Activated naive CD8-positive, alpha-beta T cell (primary cell): ENCODE data around the gene MARVELD1.
"Not testable (repeated sequence)": the region's sequence is repeated elsewhere in the genome, so short reads cannot be mapped to it uniquely, and the experiment has no call there.

ENCODE experiments used
- H3K27ac Mint-ChIP-seq: one replicate; pipeline ENCODE4 v1.8.0; 2021; ENCODE audit warnings: mixed read lengths
- H3K27me3 Mint-ChIP-seq: one replicate; pipeline ENCODE4 v1.8.0; 2021; ENCODE audit warnings: mixed read lengths
- H3K36me3 Mint-ChIP-seq: one replicate; pipeline ENCODE4 v1.8.0; 2021; ENCODE audit warnings: mixed read lengths
- H3K4me1 Mint-ChIP-seq: one replicate; pipeline ENCODE4 v1.8.0; 2021; ENCODE audit warnings: low read depth, mixed read lengths
- H3K4me3 Mint-ChIP-seq: one replicate; pipeline ENCODE4 v1.8.0; 2021; ENCODE audit warnings: mild to moderate bottlenecking, mixed read lengths
- H3K9me3 Mint-ChIP-seq: one replicate; pipeline ENCODE4 v1.8.0; 2021; ENCODE audit warnings: low read depth, mixed read lengths

Gene MARVELD1

DNA sequence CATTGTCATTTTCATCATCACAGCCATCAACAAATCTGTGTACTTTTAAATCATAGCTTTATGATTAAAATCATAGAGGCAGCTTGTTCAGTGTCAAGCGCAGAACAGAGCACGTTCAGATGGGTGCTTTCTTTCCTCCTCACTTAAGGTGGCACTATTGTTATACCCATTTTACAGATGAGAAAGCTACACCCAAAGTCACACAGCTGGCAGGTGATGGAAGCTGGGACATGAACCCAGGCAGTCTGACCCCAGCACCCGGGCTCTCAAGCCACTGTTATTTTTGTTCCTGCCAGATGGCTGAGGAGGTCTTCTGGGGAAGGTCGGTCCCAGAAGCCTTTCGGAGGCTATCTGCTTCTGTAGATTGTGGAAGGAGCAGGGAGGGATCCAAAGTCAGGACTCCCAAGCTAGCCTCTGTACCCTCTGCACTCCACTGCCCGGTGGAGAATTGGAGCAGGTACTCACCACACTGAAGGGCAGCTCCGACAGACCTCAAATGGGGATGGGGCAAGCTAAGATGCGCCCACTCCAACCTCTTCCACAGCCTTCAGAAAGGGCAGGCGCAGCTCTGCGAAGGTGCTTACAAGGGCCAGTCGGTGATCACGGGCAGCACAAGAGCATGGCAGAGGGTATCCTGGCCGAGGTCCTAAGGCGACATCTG is 27.1 kb upstream of the MARVELD1 start:
- peaks cover 23% of the 10 kb centered on the region for H3K4me1 Mint-ChIP-seq
- no peaks in the 10 kb centered on the region for H3K9me3 Mint-ChIP-seq
- no peak overlapping the region for H3K27ac Mint-ChIP-seq
- H3K27me3 Mint-ChIP-seq: no peaks in the 10 kb centered on the region
- peak overlapping the region; percentile 82 for H3K4me3 Mint-ChIP-seq
- H3K36me3 Mint-ChIP-seq: no peaks in the 10 kb centered on the region

DNA sequence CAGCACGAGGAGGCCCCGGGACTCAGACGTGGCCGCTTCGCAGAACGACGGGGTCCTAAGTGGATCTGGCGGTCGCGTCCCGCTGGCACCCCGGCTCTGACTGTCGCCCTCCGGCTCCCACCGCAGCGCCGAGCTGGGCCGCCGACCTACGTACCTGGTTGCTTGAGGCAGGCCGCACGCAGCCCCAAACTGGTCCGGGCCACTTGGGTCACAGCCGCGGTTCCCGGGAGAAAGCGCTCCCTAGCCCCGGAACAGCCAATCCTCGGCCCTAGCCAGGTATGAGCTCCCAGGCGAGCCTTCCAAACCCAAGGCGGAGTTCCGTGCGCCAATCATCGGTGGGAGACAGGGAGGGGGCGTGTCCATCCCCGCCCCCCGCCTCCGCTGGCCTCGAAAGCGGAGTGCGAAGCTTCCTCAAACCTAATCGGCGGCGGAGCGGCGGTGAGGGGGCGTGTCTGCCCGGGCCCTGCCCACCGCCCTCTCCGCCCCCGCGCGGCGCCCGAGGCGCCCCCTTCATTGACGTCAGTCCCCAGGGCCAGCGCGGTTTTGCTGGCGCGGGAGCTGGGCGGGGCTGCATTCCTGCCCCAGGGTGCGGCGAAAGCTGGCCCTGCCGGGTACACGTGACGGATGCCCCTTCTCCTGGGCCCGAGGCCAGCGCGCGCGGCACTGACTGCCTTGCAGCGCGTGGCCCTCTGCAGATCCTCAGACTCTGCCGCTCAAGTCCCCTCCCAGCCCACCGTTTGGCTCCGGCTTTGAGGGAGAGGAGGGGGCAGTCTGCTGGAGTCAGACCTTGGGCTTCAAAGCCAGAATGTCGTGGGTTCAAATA is 26.4 kb upstream of the MARVELD1 start, which contains the start of gene AVPI1:
Gene AVPI1 (minus strand): TSS at position 280 of the 823 bp plus-strand sequence. CDS start 7,336 bp downstream, outside the sequence.
- Mint-ChIP-seq H3K4me3 (peak within 1 kb of the TSS; percentile 82), H3K27me3 (no peaks in the 10 kb centered on the region)

DNA sequence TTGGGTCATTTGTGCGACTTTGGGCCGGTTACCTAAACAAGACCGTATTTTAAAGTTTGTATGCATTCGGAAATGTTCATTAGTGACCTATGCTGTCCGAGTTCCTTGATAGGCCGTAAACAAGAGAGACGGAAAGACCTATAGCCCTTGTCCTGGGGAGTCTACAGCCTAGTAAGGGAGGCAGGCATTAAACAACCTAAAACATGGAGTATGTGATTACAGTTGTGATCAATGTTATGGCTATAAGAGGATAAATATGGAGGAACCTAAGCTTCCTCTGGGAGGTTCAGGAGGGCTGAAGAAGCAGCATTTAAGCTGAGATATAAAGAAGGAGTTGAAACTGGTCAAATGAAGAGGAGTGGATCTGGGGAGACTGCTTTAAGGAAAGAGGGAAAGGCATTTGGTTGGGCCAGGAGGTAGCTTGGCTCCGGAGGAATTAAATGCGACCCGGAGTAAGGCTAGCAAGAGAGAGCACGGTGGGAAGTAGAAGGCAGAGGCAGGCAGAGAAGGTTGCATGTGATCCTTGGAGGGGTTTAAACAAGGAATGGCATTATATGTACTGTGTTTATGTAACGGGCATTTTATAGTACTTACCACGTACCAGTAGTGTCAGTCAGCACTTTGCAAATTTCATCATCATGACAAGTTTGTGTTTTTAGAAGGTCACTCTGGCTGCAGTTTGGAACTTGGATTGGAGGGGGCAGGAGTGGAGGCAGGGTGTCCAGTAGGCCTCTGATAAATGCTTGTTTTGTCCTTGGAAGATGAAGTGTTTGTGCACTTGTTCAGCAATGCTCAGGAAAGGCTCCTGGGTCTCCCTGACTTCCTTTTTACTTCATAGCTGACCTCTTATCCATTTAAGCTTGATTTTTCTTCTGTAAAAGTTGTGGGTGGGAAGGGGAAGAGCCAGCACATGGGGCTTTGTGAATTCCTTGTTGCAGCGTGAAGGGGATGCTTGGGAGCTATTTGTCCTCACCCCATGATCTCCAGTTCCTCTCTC is 25.4 kb upstream of the MARVELD1 start:
- Mint-ChIP-seq H3K4me3 (peak overlapping the region; percentile 70), H3K36me3 (no peaks in the 10 kb centered on the region), H3K27ac (peak overlapping the region; percentile 58), H3K4me1 (peaks cover 21% of the 10 kb centered on the region), H3K27me3 (no peaks in the 10 kb centered on the region), H3K9me3 (no peaks in the 10 kb centered on the region)

More for the DNA sequence above, 26.4 kb upstream of the MARVELD1 start, which contains the start of gene AVPI1:
- Mint-ChIP-seq H3K36me3 (no peaks in the 10 kb centered on the region), H3K9me3 (no peaks in the 10 kb centered on the region), H3K27ac (peak within 1 kb of the TSS; percentile 58), H3K4me1 (peaks cover 23% of the 10 kb centered on the region)

DNA sequence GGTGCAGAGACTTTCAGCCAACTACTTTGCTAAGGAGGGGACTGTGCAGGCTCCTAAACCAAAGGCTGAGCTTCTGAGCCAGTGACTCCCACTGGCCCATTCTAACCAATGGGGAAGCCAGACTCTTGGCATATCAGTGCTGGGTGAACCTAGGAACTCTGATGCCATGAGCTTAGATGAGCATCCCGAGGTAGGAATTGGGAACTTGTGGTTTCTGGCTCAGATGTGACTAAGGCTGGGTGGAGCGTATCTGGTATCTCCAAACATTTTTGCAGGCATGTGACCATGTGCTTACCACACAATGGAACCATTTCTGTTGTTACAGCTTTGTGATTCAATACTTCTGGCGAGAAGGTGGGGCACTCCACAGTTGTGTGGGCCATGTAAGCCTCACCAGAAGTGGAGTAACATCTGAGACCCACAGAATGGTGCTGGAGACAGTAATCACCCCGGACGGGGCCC is 23.9 kb upstream of the MARVELD1 start:
- Mint-ChIP-seq H3K36me3 (no peaks in the 10 kb centered on the region), H3K4me1 (peaks cover 18% of the 10 kb centered on the region), H3K4me3 (no peak overlapping the region), H3K27ac (no peak overlapping the region), H3K9me3 (no peaks in the 10 kb centered on the region), H3K27me3 (peaks cover 2% of the 10 kb centered on the region)

DNA sequence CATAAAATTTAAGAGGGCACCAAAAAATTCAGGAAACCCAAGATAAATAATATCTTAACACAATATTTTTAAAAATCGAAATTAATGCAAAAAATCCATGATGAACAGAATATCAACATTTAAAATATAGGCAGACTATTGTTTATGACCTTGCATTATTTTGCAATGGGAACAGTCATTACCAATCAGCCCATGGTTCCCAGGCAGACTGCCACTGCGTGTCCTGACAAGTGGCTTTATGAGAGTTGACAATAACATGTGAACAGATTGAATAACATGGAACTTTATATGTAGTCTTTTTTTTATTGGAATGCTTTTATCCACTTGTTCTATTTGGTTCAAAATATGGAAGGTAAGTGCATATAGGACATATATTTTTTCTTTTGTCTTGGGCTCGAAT is 23.4 kb upstream of the MARVELD1 start:
- Mint-ChIP-seq H3K4me1 (peaks cover 15% of the 10 kb centered on the region), H3K4me3 (no peak overlapping the region), H3K27me3 (peaks cover 2% of the 10 kb centered on the region), H3K27ac (no peak overlapping the region), H3K36me3 (no peaks in the 10 kb centered on the region), H3K9me3 (no peaks in the 10 kb centered on the region)

DNA sequence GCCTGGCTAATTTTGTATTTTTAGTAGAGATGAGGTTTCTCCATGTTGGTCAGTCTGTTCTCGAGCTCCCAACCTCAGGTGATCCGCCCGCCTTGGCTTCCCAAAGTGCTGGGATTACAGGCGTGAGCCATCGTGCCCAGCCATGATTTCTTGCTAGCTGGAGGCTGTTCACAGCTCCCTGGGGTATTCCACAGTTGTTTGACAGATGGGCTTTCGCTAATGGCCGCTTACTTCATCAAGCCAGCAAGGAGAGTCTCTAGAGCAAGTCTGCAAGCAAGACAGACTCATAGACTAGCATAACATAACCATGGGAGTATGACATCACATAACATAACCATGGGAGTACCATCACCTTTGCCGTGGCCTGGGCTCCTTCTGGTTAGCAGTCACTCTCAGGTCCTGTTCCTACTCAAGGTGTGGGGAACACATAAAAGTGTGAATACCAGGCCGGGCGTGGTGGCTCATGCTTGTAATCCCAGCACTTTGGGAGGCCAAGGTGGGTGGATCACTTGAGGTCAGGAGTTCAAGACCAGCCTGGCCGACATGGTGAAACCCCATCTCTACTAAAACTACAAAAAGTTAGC is 15.4 kb upstream of the MARVELD1 start:
- H3K27me3 Mint-ChIP-seq, H3K27ac Mint-ChIP-seq, H3K9me3 Mint-ChIP-seq, H3K4me3 Mint-ChIP-seq, H3K4me1 Mint-ChIP-seq, H3K36me3 Mint-ChIP-seq: not testable (repeated sequence)

DNA sequence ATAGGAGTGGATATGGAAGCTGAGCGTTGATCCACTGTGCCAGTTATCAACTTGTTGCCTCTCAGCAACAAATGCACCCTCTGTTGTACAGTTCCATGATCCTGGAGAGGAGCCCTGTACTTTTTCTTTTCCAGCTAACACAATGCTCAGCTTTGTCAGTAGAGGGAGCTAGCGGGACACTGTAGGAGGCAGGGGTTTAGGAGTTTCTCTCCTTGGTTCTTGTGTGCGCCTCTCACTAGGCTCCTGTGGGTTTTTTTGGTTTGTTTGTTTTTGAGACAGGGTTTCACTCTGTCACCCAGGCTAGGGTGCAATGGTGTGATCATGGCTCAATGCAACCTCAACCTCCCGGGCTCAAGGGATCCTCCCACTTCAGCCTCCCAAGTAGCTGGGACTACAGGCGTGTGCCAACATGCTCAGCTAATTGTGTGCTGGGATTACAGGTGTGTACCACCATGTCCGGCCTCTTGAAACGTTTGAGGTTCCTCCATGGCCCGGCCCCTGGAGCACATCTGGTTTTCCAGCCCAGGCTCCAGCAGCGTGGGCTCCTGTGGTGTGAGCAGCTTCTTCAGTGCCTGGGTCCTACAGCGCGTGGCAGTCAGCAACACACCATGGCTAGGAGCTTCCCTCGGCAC is 12.0 kb upstream of the MARVELD1 start:
- Mint-ChIP-seq H3K27me3 (peaks cover 1% of the 10 kb centered on the region), H3K27ac (no peak overlapping the region), H3K4me3 (no peak overlapping the region), H3K4me1 (no peaks in the 10 kb centered on the region), H3K9me3 (no peaks in the 10 kb centered on the region), H3K36me3 (no peaks in the 10 kb centered on the region)

DNA sequence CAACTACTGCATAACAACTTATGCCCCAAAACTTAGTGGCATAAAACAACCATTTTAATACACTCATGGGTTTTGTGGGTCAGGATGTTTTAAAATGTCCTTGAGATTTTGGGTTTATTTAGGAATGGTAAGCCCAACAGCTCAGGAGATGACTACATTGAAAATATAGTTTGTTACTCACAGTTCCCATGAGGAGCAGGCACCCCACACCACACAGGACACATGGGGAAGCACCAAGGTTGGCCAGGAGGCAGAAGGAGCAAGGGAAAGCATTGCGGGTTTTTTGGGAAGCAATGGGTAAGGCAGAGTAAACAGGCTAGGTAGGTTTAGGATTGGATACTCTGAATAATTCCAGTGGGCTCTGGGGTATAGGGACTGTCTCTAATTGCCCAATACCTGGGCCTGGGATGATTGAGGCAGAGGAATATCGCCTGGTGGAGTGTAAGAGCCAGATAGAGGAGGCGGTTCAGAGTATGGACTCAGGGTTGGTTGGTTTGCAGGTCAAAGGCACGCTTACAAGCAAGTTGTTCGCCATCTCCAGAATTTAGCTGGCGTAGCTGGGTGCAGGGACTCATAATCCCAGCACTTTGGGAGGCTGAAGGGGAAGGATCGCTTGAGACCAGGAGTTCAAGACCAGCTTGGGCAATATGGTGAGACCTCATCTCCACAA is 10.0 kb upstream of the MARVELD1 start:
- H3K9me3 Mint-ChIP-seq: no peaks in the 10 kb centered on the region
- no peaks in the 10 kb centered on the region for H3K4me1 Mint-ChIP-seq
- no peak overlapping the region for H3K4me3 Mint-ChIP-seq
- H3K36me3 Mint-ChIP-seq: no peaks in the 10 kb centered on the region
- no peak overlapping the region for H3K27ac Mint-ChIP-seq
- peaks cover 5% of the 10 kb centered on the region for H3K27me3 Mint-ChIP-seq

DNA sequence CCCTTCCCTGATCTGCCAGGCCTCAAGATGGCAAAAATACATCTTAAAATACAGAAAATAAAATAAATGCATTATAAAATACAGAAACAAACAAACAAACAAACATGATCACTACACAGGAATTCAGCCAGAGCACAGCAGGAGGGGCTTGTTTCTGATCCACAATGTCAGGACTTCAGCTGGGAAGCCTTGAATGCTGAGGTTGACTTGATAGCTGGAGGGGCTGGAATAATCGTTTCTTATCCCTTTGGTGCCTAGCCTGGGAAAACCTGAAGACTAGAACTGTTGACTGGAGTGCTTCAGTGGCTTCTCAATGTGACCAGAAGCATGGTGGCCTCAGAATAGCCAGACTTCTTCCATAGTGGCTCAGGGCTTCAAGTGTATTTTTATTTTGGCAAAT is 9.2 kb upstream of the MARVELD1 start:
- Mint-ChIP-seq H3K9me3 (no peaks in the 10 kb centered on the region), H3K4me1 (no peaks in the 10 kb centered on the region), H3K27me3 (peaks cover 6% of the 10 kb centered on the region)

DNA sequence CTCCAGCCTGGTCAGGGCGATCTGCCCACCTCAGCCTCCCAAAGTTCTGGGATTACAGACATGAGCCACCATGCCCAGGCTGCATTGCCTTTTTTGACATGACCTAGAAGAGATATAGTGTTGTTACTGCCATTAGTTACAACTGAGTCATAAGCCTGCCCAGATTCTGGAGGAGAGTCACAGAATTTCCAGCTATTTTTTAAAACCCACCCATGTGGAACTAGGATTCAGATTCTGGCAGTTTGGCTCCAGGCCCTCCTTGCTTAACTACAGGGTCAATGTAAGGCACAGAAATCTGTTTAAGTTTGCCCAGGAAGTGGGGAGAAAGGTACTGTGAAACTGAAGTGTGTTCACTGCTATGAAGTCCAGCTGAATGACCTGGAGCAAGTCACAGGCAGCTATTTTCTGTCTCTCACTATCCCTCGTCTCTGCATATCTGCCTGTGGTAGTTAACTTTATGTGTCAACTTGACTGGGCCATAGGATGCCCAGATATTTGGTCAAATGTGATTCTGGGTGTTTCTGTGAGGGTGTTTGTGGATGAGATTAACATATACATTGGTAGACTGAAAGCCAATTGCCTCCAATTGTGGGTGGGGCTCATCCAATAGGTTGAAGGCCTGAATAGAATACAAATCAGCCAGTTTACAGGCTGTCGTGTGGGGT is 8.4 kb upstream of the MARVELD1 start:
- Mint-ChIP-seq H3K4me1 (no peaks in the 10 kb centered on the region), H3K27me3 (peaks cover 6% of the 10 kb centered on the region), H3K36me3 (no peaks in the 10 kb centered on the region), H3K4me3 (no peak overlapping the region), H3K27ac (no peak overlapping the region), H3K9me3 (no peaks in the 10 kb centered on the region)

More for the DNA sequence above, 9.2 kb upstream of the MARVELD1 start:
- Mint-ChIP-seq H3K4me3 (no peak overlapping the region), H3K36me3 (no peaks in the 10 kb centered on the region), H3K27ac (no peak overlapping the region)

DNA sequence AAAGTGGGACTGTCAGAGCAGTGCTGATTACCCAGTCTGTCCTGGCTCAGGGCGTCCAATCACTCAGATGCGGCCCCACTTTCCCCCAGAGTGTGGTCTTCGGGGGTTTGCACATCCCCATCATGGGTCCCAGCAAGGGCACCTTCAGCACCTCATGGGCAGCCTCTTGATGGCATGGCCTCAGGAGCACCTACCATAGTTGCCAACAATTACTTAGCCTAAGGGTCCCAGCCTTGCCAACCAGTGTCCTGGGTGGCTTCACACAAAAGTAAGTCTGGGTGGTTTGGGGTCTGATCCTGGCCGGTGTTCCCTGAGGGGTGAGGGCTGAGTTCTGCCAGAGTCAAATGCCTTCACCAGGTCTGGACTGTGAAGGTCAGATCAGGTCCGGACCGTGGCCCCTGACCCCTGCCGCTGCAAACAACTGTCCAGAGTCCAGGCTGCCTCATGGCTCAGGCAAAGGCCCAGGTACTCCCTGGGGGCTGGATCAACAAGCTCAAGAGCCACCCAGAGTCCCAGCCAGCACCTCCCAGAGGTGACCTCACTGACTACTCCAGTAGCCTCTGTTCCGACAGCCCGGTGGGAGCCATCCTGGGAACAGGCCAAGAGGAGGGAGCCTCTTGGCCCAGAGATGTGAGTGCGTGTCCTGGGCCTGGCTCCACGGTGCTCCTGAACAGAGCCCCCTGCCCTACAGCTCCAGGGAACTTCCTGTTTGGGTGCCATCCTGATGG is 6.2 kb upstream of the MARVELD1 start:
- no peaks in the 10 kb centered on the region for H3K36me3 Mint-ChIP-seq
- H3K4me1 Mint-ChIP-seq: peaks cover 2% of the 10 kb centered on the region
- H3K27me3 Mint-ChIP-seq: peaks cover 9% of the 10 kb centered on the region
- no peak overlapping the region for H3K4me3 Mint-ChIP-seq
- H3K27ac Mint-ChIP-seq: no peak overlapping the region
- no peaks in the 10 kb centered on the region for H3K9me3 Mint-ChIP-seq

DNA sequence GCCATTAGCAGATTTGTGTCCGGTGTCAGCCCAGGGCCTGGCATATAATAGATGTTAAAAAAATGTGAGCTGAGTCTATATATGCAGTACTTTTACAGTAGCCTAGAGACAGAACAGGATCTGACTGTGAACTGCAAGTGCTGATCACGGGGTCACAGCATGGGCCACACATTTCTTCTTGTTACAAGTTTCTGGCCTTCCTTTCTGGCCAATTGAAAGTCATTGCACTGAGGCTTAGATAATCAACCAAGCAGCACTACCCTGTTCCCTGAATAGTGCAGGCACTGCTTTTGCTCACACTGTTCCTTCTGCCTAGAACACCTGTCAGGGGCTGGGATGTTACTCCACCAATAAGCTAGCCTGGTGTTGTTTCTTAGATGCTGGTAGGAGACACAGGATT is 5.4 kb upstream of the MARVELD1 start:
- no peaks in the 10 kb centered on the region for H3K36me3 Mint-ChIP-seq
- H3K27me3 Mint-ChIP-seq: peaks cover 11% of the 10 kb centered on the region
- H3K27ac Mint-ChIP-seq: no peak overlapping the region

More for the DNA sequence above, 5.4 kb upstream of the MARVELD1 start:
- Mint-ChIP-seq H3K4me1 (peaks cover 6% of the 10 kb centered on the region), H3K9me3 (no peaks in the 10 kb centered on the region), H3K4me3 (no peak overlapping the region)
